OCI-M1 (cell line): ENCODE measurements around the gene ADAMTS1.
A peak's percentile ranks its signal among the peaks of the same experiment; 100 is the strongest.
"Not testable (repeated sequence)": the region's sequence is repeated elsewhere in the genome, so short reads cannot be mapped to it uniquely, and the experiment has no call there.

ENCODE experiments used
- DNase-seq: peaks from one replicate; lab custom pipeline; 2025; lab: John Stamatoyannopoulos, UW

ADAMTS1 gene

DNA sequence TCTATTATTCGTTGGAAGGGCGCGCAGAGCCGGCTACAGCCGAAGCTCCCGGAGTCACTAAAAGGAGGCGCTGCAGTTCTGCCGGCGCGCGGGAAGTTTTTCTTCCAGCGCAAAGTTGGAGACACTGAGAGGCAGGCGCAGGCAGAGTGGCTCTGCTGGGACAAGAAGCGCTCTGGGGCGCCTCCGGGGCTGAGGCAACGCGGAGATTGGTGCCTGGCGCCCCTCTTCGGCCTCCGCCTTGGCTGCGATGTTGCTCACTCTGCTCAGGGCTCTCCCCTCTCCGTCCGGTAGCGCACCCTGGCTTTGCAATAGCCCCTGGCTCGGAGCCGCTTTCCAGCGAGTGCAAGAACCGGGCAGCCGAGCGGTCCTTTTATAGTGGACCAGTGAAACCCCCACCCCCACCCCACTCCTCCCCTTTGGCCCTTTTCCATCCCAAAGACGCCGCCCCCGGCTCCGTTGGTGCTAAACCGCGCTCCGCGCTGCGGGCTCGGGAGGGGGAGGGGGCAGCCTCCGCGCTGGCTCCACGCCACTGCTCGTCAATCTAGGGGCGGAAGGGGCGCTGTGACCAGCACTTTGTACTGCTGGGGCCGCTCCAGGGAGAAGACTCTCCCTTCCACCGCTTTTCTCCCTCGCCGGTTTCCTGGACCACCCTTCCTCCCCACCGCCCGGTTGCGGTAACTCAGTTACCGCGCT is at the start of gene ADAMTS1:
ADAMTS1 (minus strand) TSS at position 344 of the 693 bp plus-strand sequence. CDS start 455 bp downstream, outside the sequence.
- DNase-seq, result peak; percentile 95

DNA sequence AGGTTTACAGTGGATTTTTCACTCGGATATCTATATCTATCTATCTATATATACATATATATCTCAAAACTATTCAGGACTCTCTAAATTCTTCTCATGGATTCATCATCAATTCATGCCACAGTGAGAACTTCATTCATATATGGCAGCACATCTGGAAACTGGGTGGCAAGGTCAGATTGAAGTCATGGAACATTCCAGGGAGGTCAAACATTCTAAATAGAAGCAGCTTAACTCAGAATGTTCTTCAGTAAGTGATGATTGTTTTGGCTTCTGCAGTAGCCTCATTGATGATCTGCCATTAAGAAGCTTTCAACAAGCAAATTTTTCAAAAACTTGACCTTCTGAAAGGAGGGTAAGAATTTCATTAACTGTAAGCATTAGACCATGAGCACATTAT is 46.9 kb upstream of the ADAMTS1 start:
- no peak for DNase-seq

DNA sequence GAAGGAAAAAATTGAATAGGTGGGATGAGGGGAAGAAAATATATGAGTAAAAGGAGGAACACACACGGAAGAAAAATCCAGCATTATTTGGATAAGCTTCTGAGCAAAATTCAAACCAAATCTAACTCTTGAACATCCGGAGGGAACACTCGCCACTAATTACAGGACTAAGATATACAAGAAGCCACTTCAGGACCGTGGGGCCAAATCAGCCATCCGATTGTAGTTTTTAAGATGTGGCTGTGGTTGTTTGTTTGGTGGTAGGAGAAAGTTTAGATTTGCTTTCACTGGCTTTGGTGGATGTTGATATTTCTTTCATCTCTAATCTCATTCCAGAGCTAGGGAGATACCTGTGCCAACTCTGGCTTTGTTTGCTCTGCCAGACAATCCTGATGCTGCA is 43.7 kb upstream of the ADAMTS1 start:
- DNase-seq, result no peak

DNA sequence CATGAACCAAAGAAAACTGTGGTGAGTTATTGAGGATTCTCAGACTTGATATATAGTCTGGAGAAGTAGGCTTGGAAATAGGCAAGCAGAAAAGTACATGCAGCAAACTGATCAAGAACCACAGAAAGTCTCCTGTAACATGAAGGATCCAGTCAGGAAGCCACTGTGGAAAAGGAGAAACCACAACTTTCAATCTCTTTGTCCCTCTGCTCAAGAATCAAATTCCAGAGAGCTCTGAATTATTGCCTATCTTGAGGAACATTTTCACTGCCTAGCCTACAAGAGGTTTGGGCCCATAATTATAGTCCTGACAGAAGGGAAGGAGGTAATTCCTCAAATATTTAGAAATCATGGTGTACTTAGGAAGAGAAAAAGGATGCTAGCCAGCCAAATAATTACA is 43.0 kb upstream of the ADAMTS1 start:
- DNase-seq, result no peak

DNA sequence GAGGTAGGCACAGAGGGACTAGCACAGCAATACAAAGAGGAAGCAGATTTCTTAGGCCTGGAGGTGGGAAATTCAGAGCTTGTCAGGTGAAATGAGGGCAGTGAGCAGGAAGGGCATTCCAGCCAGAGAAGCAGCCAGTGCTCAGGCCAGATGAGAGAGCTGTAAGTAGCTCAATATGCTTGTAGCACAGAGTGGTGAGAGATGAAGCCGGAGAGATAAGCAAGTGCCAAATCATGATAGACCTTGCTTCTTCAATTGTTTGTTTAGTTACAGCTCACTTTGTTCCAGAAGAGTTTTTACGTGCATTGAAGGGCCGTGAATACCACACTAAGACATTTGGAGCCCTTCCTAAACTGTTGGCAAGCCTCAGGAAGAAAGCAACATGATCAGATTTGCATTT is 42.0 kb upstream of the ADAMTS1 start:
- DNase-seq, result no peak

DNA sequence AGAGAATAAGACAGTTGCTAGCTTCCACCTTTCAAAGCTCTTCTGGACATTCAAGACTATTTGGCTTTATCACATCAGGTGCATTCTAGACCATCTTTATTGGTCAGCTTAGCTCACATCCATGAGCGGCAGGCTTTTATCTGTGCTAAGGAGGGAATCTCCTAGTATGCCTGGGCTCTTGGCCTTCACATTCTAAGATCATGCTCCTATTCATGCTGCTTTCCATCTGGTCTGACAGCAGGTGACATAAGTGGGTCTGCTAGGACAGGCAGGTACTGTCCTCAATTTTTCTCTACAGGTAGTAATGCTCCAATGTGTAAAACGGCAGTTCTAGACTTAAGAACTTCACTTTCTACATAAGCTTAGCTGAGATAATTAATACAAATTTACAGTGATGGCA is 39.2 kb upstream of the ADAMTS1 start:
- DNase-seq, result no peak

DNA sequence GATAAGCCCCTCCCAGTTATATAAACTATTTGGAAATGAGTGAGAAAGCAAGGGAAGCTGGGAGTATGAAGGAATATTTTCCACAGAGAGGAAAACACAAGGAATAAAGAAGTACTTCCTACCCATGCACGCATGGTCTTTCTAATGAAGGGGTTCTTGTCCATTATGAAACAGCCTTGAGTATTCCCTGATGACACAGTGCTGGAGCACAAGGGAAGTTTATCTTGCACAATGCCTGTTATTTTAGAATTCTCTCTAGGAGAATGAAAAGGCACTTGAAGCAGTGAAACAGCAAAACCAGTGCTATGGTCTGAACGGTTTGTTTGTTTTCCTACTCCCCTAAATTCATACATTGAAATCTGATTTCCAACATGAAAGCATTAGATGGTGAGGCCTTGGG is 38.6 kb upstream of the ADAMTS1 start:
- no peak for DNase-seq

DNA sequence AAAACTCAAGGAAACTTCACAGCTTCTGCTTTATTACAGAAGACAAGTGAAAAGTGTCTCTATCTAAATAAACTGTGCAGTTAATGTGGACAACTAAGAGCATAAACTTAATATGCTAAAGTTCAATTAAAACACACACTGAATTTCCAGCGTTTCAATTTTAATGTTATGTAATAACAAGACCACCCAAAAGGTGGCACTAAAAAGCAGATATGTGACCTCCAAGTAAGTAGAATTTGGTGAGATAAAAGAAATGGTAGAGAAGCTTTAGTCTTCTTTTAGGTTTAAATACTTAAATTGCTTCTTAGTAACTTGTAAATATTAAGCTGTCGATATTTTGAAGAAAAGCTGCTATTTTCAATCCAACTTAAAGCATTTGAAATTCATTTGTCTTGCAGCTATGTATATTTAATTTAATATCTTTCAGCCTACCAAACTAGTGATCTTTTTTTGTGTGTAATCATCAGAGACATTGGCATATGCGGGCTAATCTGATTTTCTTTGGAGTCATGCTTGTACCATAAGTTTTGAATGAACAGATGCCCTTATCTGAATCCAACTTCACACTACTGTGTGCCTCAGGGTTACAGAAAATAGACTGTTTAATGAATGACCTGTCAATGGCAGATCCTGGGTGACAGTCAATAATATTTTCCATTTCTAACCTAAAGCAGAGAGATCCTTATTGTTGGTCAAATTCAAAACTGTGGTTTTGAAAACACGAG is 36.5 kb upstream of the ADAMTS1 start:
- peak; percentile 64 for DNase-seq

DNA sequence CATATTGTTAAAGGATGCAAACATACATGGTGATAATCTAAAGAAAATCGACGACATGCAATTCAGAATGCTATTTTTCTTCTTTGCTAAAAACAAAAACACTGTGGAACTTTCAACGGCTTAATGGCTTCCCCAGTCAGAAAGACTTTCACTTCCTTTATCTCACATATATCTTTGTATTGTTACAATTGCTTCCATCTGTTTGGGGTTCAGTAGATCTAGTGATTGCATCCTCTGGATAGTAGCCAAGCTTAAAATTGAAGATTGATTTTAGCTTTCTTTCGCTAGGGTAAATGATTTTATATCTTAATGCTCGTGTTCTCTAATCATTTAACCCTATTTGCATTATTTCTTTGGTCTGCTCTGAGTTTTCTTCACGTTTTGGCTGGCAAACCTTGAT is 31.8 kb upstream of the ADAMTS1 start:
- DNase-seq, result no peak

DNA sequence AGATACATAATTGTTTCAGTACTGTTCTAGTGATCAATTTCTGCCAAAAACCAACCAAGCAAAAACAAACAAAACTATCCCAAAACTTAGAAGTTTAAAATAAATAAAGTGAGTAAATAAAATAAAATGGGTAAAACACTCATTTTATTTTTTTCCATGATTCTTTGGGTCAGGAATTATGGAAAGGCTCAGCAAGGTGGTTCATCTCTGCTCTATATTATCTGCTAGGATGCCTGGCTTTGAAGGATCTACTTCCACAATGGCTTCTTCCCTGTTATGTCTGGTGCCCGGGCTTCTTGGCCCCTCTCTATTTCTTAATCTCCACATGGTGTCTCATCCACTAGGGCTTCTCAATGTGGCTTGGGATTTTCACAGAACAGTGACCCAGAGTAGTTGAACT is 29.1 kb upstream of the ADAMTS1 start:
- no peak for DNase-seq

DNA sequence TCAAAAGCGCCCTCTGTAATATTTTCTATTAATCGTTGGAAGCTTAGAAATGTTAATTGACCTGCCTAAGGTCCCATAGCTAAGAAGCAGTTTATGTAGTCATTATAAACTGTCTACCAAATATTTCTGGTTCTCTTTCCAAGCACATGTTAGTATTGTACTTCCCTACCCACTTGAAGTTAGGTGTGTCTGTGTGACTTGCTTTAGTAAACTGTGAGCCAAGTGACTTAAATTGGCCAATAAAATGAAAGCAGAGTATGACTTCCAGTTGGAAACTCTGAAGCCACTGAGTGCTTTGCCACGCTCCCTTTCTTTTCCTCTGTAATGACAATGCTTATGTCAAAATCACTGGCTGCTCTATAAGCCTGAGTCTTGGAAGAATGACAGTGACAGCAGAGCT is 20.6 kb upstream of the ADAMTS1 start:
- no peak for DNase-seq

DNA sequence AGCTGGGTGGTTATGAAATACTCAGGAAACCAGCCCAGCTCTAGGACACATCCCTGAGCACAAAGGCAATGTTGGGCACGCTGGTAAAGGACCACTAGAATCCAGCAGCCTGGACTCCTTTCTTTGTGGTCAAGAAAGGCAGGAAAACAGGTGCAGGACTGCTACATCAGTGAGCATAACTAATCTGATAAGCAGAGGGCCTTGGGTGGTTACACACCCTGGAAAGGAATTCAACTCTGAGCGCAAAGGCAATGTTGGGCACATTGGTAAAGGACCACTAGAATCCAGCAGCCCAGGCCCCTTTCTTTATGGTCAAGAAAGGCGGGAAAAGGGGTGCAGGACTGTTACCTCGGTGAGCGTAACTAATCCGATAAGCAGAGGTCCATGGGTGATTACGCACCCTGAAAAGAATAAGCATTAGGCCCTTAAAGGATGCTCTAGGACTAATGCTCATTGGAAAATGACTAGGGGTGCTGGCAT is 11.7 kb upstream of the ADAMTS1 start:
- DNase-seq, result not testable (repeated sequence)

DNA sequence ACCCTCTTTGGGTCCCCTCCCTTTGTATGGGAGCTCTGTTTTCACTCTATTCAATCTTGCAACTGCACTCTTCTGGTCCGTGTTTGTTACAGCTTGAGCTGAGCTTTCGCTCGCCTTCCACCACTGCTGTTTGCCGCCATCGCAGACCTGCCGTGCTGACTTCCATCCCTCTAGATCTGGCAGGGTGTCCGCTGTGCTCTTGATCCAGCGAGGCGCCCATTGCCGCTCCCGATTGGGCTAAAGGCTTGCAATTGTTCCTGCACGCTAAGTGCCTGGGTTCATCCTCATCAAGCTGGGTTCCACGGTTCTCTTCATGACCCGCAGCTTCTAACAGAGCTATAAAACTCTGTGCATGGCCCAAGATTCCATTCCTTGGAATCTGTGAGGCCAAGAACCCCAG is 9.5 kb upstream of the ADAMTS1 start:
- DNase-seq, result not testable (repeated sequence)

DNA sequence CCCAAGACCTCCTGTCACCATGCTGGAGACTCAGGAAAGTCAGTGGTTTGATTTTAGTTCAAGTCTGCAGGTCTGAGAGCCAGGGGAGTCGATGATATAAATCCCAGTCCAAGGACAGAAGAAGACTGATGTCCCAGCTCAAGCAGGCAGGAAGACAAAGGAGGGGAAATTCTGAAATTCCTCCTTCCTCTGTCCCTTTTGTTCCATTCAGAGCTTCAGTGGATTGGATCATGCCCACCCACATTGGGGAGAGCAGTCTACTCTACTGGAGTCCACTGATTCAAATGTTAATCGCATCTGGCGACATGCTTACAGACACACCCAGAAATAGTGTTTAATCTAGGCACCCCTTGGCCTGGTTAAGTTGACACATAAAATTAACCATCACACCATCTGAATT is 7.2 kb upstream of the ADAMTS1 start:
- no peak for DNase-seq

DNA sequence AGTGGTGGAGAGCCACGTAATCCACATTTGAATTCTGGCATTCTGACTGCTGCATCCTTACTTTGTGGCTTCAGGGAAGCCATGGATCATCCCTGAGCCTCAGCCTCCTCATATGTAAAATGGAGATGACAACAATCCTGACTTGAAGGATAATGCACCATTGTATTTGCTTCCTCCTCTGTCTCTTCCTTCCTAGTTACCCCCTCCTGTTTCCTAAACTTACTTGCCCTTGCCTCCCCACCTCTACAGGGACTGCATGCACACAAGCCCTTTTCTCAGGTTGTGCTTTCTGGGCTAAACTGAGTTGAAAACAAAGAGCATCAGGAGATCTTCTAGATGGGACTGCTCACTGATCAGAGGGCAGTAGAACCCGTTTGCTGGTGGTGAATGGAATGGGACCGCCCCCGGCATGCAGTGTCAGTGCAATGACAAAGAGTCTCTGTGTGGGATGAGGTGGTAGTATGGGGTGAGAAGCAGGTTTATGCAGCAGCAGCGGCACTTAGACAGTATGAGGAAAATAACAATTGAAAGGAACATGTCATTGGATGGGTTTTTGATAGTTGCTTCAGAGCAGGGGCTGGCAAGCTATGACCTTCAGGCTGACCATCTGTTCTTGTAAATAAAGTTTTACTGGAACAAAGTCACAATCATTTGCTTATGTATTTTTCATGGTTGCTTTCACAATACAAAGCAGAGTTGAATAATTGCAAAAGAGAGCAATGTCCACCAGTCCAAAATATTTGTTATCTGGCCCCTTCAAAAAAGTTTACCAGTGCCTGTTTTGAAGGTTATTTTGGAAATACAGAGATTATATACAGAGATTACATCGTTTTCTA is 6.1 kb upstream of the ADAMTS1 start:
- DNase-seq, result no peak

DNA sequence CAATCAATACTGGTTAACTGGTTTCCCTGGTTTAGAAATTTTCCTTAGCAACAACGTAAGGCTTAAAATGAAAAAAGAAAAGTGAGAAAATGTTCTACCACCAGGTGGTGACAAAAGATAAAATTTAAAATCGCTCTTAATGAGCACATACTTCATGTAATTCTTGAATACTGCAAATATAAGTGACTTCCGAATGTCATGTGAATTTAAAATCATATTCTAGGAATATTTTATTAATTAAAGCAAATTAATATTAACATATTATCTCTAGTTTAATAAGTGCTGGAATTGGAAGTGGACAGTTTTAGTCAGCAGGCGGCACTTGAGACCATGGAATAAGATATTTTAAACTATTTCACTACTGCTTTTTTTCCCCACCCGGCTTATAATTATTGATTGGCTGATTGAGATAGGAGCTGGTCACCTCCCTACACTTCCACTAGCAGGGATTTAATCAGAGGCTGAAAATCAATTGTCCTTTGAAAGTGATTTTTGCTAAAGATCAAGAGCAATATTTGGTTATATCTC is 5.0 kb upstream of the ADAMTS1 start:
- DNase-seq, result peak; percentile 78

DNA sequence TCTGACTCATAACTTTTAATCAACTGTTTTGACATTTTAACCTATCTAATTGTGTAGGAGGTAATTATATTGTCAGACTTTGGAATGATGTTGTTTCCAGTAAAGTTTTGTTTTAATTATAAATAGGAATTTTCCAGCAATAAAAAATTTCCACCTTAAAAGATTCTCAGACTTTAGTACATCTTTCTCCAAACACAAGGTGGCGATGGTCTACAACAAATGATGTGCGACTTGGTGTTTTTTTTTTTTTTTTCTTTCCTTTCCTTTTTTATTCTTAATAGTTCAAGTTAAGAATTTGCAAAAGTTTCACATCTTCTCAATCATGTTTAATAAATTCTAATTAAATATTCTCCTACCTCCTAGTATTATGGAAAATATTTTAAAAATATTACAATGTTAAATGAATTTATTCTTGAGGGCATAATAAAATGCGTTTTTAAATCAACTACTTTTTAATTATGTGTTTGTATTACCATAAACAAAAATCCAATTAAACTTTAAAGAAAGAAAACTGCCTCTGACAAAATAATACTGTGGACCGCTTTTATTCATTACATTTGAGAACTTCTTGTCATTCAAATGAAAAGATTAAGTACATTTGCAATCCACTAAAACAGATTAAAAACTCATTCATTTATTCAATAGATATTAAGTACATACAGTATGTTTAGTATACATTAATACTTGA is 4.4 kb upstream of the ADAMTS1 start:
- DNase-seq, result peak; percentile 68

DNA sequence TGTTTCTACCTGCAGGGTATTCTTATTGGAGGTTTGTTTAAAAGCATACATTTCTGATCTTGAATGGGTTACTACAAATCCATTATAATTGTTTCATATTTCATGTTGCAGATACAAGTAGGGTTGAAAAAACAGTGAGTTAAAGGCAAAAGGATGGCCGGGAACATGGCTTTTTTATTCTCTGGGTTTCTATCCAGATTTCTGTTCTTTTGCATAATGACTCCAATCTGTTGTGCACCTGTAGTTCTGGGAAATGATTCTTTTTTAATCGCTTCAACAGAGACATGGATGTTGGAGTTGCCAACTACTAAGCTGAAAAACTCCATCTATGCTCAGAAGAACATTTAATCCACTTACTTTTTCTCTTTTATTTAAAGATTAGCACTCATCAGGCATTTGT is 2.7 kb upstream of the ADAMTS1 start:
- no peak for DNase-seq

DNA sequence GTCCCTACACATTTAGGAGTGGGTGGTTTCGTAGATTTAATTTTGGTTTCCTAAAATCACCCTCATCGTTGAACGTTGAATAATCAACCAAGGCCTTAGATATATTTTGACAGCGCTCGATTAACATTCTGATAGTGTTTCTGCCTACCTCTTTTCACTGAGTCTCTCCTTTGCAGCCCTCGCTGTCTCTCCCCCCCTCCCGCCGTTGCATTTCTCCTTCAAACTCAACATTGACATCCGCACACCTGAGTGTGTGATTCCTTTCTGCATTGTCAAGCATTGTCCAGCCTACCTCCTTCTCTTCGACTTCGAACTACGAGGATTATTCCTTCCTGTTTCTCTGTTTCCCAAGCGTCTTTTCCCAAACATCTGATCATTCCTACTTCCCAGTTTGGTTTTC is 1.8 kb upstream of the ADAMTS1 start:
- DNase-seq, result no peak

DNA sequence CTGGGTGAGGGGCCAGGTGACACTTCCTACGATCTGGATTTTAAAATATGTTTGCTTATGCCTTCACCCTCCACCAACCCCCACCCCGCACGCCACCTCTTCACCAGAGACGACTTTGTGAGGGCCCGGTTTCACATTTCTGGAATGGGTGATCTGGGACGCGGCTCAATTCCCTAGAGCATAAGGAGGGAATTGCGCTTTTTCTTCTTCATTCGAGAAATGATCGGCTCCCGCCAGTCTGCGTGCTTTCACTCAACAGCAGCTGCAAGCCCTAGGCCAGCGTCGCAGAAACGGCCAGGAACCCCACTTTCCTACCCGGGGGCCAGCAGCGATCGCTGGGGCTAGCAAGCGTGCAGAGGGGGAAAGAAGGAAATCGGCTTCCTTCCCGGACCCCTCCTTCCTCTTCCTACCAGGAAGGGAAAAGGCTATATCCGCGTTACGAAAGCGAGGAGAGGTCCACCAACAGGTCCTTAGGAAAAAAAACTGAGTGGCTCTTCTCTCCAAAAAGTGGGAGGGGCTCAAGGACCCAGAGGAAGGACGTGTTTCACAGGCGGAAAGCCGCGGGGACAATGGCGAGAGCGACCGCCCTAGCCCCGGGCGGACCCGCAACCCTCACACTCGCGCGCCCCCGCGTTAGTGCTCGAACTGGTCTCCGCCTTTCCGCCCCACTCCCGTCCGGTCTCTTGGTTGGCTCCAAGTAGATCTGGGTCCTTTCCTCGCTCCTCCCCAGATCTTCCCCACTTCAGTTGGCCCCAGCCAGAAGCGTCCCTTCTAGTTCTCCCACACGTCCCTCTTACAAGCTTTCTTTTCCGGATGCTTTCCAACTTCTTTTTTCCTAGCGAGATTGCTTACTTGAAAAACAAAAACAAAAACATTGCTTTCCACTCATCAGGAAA is 1.1 kb upstream of the ADAMTS1 start:
- DNase-seq, result peak; percentile 84

DNA sequence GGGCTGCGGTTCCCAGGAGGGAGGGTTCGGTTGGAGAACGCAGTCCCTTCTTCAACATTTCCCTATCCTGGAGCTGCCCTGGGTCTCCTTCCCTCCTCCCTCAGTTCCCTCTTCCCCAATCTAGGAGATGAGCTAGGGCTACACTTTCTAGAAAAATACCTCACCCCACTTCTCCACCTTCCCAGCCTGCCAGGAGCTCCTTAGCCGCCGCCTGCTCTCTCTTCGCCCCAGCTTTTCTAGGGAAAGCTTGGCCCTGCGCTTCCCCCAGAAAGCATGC is 488 bp upstream of the ADAMTS1 start:
- DNase-seq, result no peak
